GM23338 (cell line): Measurements from ENCODE around the gene INHA. TPM values are rescaled to one million over a fixed set of nuclear protein-coding genes. Genes with fewer than 3 reads are reported as not detected.

Experiments
- ATAC-seq: fragments of 200-7000 bp; cut with Tn5 transposase; 3 replicates; pipeline ENCODE4 v1.9.1; 2020
- DNase-seq: peaks from one replicate; pipeline ENCODE4 v3.0.0-alpha.2; 2015; ENCODE audit warnings: low spot score
- H2AFZ ChIP-seq: fragments of 200-600 bp; sonication (generic); 2 replicates; pipeline ENCODE4 v1.8.0; 2016; ENCODE audit warnings: antibody characterized with exemption, mild to moderate bottlenecking, moderate library complexity
- H3F3A ChIP-seq: fragments of 200-600 bp; sonication (generic); replicated peaks from 2 replicates; pipeline ENCODE4 v1.8.0; 2017; ENCODE audit warnings: antibody characterized with exemption, mixed run types, low read depth
- H3K27ac ChIP-seq: fragments of 200-600 bp; sonication (generic); 2 replicates; pipeline ENCODE4 v1.6.1; 2016; ENCODE audit warnings: low read depth
- H3K27me3 ChIP-seq: fragments of 200-600 bp; sonication (generic); 2 replicates; pipeline ENCODE4 v1.8.0; 2016; ENCODE audit warnings: mild to moderate bottlenecking, mixed run types, moderate library complexity; ENCODE audit not compliant: insufficient read depth
- H3K36me3 ChIP-seq: fragments of 200-600 bp; sonication (generic); 2 replicates; pipeline ENCODE4 v1.8.0; 2016; ENCODE audit warnings: mild to moderate bottlenecking; ENCODE audit not compliant: insufficient read depth
- H3K4me1 ChIP-seq: fragments of 200-600 bp; sonication (generic); 2 replicates; pipeline ENCODE4 v1.8.0; 2016; ENCODE audit warnings: mild to moderate bottlenecking, moderate library complexity; ENCODE audit not compliant: insufficient read depth
- H3K4me2 ChIP-seq: fragments of 200-600 bp; sonication (generic); 2 replicates; pipeline ENCODE4 v1.7.1; 2017; ENCODE audit warnings: mixed run types
- H3K4me3 ChIP-seq: fragments of 200-600 bp; sonication (generic); 2 replicates; pipeline ENCODE4 v1.6.1; 2016; ENCODE audit warnings: mixed run types
- H3K79me2 ChIP-seq: fragments of 200-600 bp; sonication (generic); replicated peaks from 2 replicates; pipeline ENCODE4 v1.8.0; 2017; ENCODE audit warnings: mild to moderate bottlenecking; ENCODE audit not compliant: insufficient read depth
- H3K9me2 ChIP-seq: fragments of 200-600 bp; sonication (generic); 2 replicates; pipeline ENCODE4 v1.8.0; 2017; ENCODE audit not compliant: insufficient read depth
- H4K20me1 ChIP-seq: fragments of 200-600 bp; sonication (generic); replicated peaks from 2 replicates; pipeline ENCODE4 v1.8.0; 2017; ENCODE audit warnings: mild to moderate bottlenecking; ENCODE audit not compliant: insufficient read depth
- H3K27ac Mint-ChIP-seq: 2 replicates; pipeline ENCODE4 v1.8.0; 2020; ENCODE audit warnings: inconsistent platforms, mild to moderate bottlenecking, moderate library complexity, mixed read lengths
- H3K27me3 Mint-ChIP-seq: 3 replicates; pipeline ENCODE4 v1.8.0; 2022; ENCODE audit warnings: low read depth, mild to moderate bottlenecking, moderate library complexity, mixed read lengths, inconsistent platforms; ENCODE audit not compliant: insufficient read depth, poor library complexity
- H3K36me3 Mint-ChIP-seq: 3 replicates; pipeline ENCODE4 v1.8.0; 2021; ENCODE audit warnings: low read depth, mild to moderate bottlenecking, inconsistent platforms, moderate library complexity, mixed read lengths
- H3K4me1 Mint-ChIP-seq: 3 replicates; pipeline ENCODE4 v1.8.0; 2020; ENCODE audit warnings: mild to moderate bottlenecking, inconsistent platforms, mixed read lengths
- H3K4me3 Mint-ChIP-seq: 3 replicates; pipeline ENCODE4 v1.8.0; 2021; ENCODE audit warnings: moderate library complexity, mild to moderate bottlenecking, inconsistent platforms, mixed read lengths
- H3K9me3 Mint-ChIP-seq: 3 replicates; pipeline ENCODE4 v1.8.0; 2020; ENCODE audit warnings: moderate library complexity, mild to moderate bottlenecking, inconsistent platforms, mixed read lengths
- CREB1 ChIP-seq: fragments of 250-450 bp; sonication (Bioruptor Pico); IDR thresholded peaks from 2 replicates; pipeline ENCODE4 v1.5.0; 2020; ENCODE audit warnings: low read depth, mild to moderate bottlenecking, moderate library complexity
- EZH2 ChIP-seq: fragments of 200-600 bp; sonication (generic); IDR thresholded peaks from one replicate; pipeline ENCODE4 v1.8.0; 2017; ENCODE audit warnings: antibody characterized with exemption, mild to moderate bottlenecking, low read depth; ENCODE audit not compliant: unreplicated experiment
- EZH2phosphoT487 ChIP-seq: fragments of 200-600 bp; sonication (generic); IDR thresholded peaks from one replicate; pipeline ENCODE4 v1.8.1; 2018; ENCODE audit warnings: antibody characterized with exemption; ENCODE audit not compliant: unreplicated experiment
- JUNB ChIP-seq: IDR thresholded peaks from one replicate; pipeline ENCODE4 v1.6.1; 2016; ENCODE audit warnings: antibody characterized with exemption; ENCODE audit not compliant: unreplicated experiment
- NANOG ChIP-seq: IDR thresholded peaks from 2 replicates; pipeline ENCODE4 v1.6.1; 2016; ENCODE audit warnings: antibody characterized with exemption, borderline replicate concordance
- POLR2AphosphoS5 ChIP-seq: IDR thresholded peaks from 2 replicates; pipeline ENCODE4 v1.6.1; 2016; ENCODE audit warnings: antibody characterized with exemption, low read depth
- STAT1 ChIP-seq: IDR thresholded peaks from one replicate; pipeline ENCODE4 v1.6.1; 2016; ENCODE audit warnings: antibody characterized with exemption; ENCODE audit not compliant: unreplicated experiment
- ZNF114 ChIP-seq: fragments of 250-450 bp; sonication (Bioruptor Pico); IDR thresholded peaks from 2 replicates; pipeline ENCODE4 v1.5.0; 2020; ENCODE audit warnings: mild to moderate bottlenecking, moderate library complexity
- ZNF331 ChIP-seq: fragments of 250-450 bp; sonication (Bioruptor Pico); IDR thresholded peaks from 2 replicates; pipeline ENCODE4 v1.5.0; 2020; ENCODE audit warnings: low read depth, mild to moderate bottlenecking, moderate library complexity
- polyA plus RNA-seq: library from polyadenylated mRNA; unstranded; fragments of >200 nt; fragmentation: Nextera tagmentation; extraction: Ambion mirVana; gene quantifications from 2 replicates; pipeline ENCODE4 v1.2.1, GENCODE V29; 2016
- total RNA-seq: library from RNA; depleted of rRNA; stranded (reverse); fragments of >200 nt; shearing (Covaris generic); gene quantifications from 2 replicates; pipeline ENCODE4 v1.2.3, GENCODE V29; 2014
- TF ChIP-seq, protein P1 (sequence below): fragments of 250-450 bp; sonication (Bioruptor Pico); IDR thresholded peaks from 2 replicates; pipeline ENCODE4 v1.5.0; 2020; ENCODE audit warnings: mild to moderate bottlenecking, moderate library complexity
- TF ChIP-seq, protein P2 (sequence below): IDR thresholded peaks from one replicate; pipeline ENCODE4 v1.6.1; 2018; ENCODE audit warnings: antibody characterized with exemption; ENCODE audit not compliant: unreplicated experiment
- TF ChIP-seq, protein P3 (sequence below): IDR thresholded peaks from 2 replicates; pipeline ENCODE4 v1.6.1; 2016; ENCODE audit warnings: antibody characterized with exemption
- TF ChIP-seq, protein P4 (sequence below), 2 experiments: fragments of 200-600 bp in 1 of 2; sonication (generic) in 1 of 2; conservative IDR thresholded peaks; 2 replicates each; pipeline versions ENCODE4 v1.5.1 to v1.6.1; 2016 to 2017; ENCODE audit warnings: antibody characterized with exemption in 2 of 2, low read depth in 2 of 2, mild to moderate bottlenecking in 2 of 2, moderate library complexity in 1 of 2

INHA gene
- total and polyA plus RNA-seq, 2 experiments from 2014 or later: 1.5 to 1.6 TPM

DNA sequence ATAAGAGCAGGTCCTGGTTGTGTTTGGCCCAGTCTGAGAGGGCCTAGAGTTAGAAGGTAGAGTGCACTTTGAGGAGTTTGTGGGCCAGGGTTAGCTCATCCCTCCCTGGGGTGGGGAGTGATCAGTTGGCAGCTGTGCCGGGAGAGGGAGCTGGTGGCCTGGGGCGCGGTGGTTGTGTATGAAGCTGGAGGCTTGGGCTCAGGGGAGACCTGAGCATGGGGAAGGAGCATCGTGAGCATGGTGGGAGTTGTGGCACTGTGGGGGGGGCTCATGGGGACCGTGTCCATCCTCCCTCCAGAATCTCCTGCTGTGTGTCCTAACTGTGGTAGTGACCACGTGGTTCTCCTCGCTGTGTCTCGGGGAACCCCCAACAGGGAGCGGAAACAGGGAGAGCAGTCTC is 39.2 kb downstream of the INHA start:
- Histone ChIP-seq H3K4me1 (no peaks in the 10 kb centered on the region), H3K79me2 (no peaks in the 10 kb centered on the region), H3K9me2 (no peaks in the 10 kb centered on the region), H3F3A (0 out of 2 replicates have a peak, but pooled peaks cover 3% of the 10 kb centered on the region), H2AFZ (no peak overlapping the region), H3K36me3 (no peaks in the 10 kb centered on the region), H3K4me2 (no peak overlapping the region), H3K4me3 (no peak overlapping the region), H3K27me3 (no peaks in the 10 kb centered on the region), H3K27ac (no peak overlapping the region), H4K20me1 (no peaks in the 10 kb centered on the region)
- H3K27me3 Mint-ChIP-seq: peaks cover 15% of the 10 kb centered on the region
- no peaks in the 10 kb centered on the region for H3K9me3 Mint-ChIP-seq
- H3K27ac Mint-ChIP-seq: no peak overlapping the region
- ATAC-seq (no peak), DNase-seq (no peak)
- TF ChIP-seq NANOG (no peak), STAT1 (no peak), EZH2 (no peak), ZNF114 (CRISPR knock-in tag) (no peak), JUNB (no peak), ZNF331 (no peak), EZH2phosphoT487 (no peak), CREB1 (no peak), POLR2AphosphoS5 (no peak)
- TF ChIP-seq, protein P1, sequence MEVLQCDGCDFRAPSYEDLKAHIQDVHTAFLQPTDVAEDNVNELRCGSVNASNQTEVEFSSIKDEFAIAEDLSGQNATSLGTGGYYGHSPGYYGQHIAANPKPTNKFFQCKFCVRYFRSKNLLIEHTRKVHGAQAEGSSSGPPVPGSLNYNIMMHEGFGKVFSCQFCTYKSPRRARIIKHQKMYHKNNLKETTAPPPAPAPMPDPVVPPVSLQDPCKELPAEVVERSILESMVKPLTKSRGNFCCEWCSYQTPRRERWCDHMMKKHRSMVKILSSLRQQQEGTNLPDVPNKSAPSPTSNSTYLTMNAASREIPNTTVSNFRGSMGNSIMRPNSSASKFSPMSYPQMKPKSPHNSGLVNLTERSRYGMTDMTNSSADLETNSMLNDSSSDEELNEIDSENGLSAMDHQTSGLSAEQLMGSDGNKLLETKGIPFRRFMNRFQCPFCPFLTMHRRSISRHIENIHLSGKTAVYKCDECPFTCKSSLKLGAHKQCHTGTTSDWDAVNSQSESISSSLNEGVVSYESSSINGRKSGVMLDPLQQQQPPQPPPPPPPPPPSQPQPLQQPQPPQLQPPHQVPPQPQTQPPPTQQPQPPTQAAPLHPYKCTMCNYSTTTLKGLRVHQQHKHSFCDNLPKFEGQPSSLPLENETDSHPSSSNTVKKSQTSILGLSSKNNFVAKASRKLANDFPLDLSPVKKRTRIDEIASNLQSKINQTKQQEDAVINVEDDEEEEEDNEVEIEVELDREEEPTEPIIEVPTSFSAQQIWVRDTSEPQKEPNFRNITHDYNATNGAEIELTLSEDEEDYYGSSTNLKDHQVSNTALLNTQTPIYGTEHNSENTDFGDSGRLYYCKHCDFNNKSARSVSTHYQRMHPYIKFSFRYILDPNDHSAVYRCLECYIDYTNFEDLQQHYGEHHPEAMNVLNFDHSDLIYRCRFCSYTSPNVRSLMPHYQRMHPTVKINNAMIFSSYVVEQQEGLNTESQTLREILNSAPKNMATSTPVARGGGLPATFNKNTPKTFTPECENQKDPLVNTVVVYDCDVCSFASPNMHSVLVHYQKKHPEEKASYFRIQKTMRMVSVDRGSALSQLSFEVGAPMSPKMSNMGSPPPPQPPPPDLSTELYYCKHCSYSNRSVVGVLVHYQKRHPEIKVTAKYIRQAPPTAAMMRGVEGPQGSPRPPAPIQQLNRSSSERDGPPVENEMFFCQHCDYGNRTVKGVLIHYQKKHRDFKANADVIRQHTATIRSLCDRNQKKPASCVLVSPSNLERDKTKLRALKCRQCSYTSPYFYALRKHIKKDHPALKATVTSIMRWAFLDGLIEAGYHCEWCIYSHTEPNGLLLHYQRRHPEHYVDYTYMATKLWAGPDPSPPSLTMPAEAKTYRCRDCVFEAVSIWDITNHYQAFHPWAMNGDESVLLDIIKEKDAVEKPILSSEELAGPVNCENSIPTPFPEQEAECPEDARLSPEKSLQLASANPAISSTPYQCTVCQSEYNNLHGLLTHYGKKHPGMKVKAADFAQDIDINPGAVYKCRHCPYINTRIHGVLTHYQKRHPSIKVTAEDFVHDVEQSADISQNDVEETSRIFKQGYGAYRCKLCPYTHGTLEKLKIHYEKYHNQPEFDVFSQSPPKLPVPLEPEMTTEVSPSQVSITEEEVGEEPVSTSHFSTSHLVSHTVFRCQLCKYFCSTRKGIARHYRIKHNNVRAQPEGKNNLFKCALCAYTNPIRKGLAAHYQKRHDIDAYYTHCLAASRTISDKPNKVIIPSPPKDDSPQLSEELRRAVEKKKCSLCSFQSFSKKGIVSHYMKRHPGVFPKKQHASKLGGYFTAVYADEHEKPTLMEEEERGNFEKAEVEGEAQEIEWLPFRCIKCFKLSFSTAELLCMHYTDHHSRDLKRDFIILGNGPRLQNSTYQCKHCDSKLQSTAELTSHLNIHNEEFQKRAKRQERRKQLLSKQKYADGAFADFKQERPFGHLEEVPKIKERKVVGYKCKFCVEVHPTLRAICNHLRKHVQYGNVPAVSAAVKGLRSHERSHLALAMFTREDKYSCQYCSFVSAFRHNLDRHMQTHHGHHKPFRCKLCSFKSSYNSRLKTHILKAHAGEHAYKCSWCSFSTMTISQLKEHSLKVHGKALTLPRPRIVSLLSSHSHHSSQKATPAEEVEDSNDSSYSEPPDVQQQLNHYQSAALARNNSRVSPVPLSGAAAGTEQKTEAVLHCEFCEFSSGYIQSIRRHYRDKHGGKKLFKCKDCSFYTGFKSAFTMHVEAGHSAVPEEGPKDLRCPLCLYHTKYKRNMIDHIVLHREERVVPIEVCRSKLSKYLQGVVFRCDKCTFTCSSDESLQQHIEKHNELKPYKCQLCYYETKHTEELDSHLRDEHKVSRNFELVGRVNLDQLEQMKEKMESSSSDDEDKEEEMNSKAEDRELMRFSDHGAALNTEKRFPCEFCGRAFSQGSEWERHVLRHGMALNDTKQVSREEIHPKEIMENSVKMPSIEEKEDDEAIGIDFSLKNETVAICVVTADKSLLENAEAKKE (CRISPR knock-in tag): no peak
- TF ChIP-seq, protein P2, sequence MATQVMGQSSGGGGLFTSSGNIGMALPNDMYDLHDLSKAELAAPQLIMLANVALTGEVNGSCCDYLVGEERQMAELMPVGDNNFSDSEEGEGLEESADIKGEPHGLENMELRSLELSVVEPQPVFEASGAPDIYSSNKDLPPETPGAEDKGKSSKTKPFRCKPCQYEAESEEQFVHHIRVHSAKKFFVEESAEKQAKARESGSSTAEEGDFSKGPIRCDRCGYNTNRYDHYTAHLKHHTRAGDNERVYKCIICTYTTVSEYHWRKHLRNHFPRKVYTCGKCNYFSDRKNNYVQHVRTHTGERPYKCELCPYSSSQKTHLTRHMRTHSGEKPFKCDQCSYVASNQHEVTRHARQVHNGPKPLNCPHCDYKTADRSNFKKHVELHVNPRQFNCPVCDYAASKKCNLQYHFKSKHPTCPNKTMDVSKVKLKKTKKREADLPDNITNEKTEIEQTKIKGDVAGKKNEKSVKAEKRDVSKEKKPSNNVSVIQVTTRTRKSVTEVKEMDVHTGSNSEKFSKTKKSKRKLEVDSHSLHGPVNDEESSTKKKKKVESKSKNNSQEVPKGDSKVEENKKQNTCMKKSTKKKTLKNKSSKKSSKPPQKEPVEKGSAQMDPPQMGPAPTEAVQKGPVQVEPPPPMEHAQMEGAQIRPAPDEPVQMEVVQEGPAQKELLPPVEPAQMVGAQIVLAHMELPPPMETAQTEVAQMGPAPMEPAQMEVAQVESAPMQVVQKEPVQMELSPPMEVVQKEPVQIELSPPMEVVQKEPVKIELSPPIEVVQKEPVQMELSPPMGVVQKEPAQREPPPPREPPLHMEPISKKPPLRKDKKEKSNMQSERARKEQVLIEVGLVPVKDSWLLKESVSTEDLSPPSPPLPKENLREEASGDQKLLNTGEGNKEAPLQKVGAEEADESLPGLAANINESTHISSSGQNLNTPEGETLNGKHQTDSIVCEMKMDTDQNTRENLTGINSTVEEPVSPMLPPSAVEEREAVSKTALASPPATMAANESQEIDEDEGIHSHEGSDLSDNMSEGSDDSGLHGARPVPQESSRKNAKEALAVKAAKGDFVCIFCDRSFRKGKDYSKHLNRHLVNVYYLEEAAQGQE: no peak
- TF ChIP-seq, protein P3, sequence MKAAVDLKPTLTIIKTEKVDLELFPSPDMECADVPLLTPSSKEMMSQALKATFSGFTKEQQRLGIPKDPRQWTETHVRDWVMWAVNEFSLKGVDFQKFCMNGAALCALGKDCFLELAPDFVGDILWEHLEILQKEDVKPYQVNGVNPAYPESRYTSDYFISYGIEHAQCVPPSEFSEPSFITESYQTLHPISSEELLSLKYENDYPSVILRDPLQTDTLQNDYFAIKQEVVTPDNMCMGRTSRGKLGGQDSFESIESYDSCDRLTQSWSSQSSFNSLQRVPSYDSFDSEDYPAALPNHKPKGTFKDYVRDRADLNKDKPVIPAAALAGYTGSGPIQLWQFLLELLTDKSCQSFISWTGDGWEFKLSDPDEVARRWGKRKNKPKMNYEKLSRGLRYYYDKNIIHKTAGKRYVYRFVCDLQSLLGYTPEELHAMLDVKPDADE: no peak
- TF ChIP-seq, protein P4, sequence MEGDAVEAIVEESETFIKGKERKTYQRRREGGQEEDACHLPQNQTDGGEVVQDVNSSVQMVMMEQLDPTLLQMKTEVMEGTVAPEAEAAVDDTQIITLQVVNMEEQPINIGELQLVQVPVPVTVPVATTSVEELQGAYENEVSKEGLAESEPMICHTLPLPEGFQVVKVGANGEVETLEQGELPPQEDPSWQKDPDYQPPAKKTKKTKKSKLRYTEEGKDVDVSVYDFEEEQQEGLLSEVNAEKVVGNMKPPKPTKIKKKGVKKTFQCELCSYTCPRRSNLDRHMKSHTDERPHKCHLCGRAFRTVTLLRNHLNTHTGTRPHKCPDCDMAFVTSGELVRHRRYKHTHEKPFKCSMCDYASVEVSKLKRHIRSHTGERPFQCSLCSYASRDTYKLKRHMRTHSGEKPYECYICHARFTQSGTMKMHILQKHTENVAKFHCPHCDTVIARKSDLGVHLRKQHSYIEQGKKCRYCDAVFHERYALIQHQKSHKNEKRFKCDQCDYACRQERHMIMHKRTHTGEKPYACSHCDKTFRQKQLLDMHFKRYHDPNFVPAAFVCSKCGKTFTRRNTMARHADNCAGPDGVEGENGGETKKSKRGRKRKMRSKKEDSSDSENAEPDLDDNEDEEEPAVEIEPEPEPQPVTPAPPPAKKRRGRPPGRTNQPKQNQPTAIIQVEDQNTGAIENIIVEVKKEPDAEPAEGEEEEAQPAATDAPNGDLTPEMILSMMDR (conservative IDR thresholded peaks at IDR 0.05; ENCODE audit: low read depth in 2 of 2): no peak
- H3K36me3 Mint-ChIP-seq: peaks cover 28% of the 10 kb centered on the region; the same call in 2 of the 3 replicates
- no peak overlapping the region for H3K4me3 Mint-ChIP-seq
- peaks cover 5% of the 10 kb centered on the region; the same call in 2 of the 3 replicates for H3K4me1 Mint-ChIP-seq
